ENCODE results near the gene TMEM63A.
"Not testable (repeated sequence)": the region's sequence is repeated elsewhere in the genome, so short reads cannot be mapped to it uniquely, and the experiment has no call there.

The TMEM63A gene

DNA sequence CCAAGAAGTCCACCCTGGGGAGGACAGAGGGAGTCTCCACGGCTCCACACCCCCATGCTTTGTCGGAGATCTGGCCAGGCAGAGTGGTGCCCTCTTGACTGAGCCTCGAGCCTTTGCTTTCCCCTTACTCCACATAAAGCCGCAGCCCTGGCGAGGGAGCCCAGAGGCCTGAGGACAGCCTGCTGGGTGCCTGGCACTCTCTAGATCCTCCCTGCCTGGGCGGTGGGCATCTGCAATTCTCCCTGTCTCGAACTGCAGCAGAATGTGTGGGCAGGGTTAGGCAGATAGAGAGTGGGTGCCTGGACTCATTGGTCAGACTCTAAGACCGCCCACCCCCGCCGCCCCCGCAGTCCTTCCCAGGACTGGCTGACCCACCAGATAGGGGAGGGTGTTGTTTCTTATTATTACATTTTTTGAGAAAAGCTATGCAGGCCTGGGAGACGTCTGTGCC is 58.3 kb downstream of the TMEM63A start:
- no peak for DNase-seq (ENCODE audit: low read depth in 2 of 2, low spot score in 1 of 2)

DNA sequence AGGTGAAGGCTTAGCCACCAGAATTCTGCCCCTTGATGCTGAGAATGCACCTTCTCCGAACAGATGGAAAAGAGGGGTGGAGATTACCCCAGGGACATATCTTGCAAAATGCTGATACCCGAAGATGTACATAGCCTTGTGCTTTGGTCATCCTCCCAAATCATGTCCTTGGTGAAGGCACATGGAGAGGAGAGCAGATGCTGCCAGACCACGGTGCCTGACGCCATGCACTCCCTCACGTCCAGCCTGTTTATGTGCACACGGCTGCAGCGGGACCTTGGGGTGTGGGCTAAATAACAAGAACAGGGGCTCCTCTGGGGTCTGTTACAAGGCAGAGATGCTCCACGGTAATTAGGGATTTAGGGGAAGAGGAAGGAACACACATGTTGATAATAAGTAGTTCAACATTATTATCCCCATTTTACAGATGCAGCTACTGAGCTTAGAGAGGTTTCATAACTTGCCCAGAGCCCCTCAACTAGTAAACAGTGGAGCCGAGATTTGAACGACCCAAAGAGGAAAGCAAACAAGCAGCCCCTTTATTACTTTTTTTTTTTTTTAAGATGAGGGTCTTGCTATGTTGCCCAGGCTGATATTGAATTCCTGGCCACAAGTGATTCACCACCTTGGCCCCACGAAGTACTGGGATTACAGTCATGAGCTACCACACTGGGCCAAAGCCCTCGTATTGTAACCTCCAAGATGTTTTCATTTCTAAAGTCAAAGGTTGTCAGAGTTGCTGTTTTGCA is 59.4 kb downstream of the TMEM63A start:
- DNase-seq (ENCODE audit: low read depth in 2 of 2, low spot score in 1 of 2) = no peak

DNA sequence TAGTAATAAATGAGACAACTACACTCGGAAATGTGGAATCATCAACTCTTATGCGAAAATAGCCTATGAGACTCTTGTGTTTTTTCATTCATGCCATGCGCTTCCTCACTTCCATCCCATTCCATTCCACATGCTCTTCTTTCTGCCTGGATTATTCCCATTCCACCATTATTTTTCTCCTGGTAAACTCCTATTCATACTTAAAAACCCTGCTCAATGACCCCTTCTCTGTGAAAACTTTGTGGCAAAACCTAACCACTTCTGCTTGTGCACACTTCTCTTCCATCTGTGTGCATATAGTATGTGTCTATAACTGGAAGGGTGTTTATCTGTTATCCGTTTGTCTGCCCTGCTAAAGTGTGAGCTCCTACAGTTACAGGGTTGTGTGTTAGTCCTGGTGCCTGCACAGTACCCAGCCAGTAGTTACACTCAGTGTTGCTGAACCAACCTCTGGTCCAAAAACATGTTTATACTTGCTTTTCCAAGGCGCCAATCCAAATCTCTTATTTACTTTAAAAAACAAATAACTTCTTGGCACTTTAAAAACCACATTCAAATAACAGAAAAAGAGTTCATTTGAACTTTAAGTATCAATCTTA is 61.6 kb downstream of the TMEM63A start:
- DNase-seq (ENCODE audit: low read depth in 2 of 2, low spot score in 1 of 2) = no peak

DNA sequence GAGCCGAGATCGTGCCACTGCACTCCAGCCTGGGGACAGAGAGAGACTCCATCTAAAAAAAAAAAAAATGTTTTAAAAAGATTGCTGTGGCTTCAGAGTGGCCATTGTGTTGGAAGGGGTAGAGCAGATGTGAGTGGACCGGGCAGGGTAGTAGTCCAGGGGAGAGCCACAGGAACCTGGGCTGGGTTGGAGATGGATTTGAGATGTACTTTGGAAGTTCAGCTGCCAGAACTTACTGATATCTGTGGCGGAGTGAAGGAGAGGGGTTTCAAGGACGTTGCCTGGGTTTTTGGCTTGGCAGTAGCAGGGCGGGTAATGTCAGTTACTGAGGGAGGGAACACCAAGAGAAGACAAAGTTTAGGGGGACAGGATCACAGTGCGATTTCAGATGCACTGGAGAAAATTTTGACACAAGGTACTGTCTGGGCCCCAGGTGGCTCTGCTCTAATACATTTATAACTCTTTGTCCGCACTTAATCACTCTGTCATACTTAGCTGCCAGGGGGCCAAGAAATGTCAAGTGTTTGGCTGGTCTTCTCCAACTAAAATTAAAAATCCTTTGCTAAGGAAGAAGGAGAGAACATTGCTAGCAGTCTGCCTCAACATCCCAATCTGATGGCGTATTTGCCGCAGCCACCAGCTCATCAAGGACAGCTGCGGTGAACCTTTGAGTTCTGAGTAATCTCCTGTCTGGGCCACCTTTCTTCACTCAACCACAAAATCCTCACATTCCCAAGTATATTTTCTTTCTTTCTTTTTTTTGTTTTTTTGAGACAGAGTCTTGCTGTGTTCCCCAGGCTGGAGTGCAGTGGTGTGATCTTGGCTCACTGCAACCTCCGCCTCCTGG is 62.6 kb downstream of the TMEM63A start:
- DNase-seq (ENCODE audit: low read depth in 2 of 2, low spot score in 1 of 2) = no peak

DNA sequence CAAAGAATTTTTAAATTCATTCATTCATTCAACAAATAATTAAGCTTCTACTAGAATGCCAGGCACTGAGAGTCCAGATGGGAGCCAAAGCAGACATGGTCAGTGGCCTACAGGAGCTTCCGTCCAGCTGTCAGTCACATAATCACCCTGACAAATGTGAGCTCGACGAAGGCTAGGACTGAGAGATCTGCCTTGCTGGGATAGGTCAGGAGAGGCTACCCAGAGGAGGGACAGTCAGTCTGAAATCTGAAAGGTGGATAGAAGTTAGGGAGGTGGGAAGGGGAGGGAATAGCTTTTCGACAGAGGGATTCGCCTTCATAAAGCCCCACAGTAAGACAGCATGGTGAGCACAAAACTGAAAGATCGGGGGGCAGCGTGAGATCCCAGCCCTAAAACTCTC is 64.0 kb downstream of the TMEM63A start:
- no peak for DNase-seq (ENCODE audit: low read depth in 2 of 2, low spot score in 1 of 2)

DNA sequence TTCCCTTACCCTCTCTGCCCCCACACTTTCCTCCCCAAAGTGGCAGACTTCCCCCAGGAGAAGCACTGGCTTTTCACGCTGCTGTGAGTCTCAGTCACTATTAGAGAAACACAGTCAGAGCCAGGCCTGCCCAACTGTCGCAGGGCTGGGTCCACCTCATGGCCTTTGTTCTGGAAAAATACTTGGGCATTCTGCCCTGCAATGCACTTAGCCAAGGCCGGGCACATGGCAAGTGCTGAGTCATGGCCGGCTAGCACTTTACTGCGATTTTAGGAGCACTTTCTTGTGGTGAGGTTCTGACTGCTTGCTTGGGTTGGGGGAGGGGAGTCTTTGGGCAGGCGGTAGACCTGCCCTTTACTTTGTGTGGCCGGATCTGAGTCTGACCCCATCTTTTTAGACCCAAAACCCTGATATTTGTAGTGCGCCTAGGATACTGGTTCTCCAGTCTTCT is 64.5 kb downstream of the TMEM63A start:
- DNase-seq (ENCODE audit: low read depth in 2 of 2, low spot score in 1 of 2) = no peak

DNA sequence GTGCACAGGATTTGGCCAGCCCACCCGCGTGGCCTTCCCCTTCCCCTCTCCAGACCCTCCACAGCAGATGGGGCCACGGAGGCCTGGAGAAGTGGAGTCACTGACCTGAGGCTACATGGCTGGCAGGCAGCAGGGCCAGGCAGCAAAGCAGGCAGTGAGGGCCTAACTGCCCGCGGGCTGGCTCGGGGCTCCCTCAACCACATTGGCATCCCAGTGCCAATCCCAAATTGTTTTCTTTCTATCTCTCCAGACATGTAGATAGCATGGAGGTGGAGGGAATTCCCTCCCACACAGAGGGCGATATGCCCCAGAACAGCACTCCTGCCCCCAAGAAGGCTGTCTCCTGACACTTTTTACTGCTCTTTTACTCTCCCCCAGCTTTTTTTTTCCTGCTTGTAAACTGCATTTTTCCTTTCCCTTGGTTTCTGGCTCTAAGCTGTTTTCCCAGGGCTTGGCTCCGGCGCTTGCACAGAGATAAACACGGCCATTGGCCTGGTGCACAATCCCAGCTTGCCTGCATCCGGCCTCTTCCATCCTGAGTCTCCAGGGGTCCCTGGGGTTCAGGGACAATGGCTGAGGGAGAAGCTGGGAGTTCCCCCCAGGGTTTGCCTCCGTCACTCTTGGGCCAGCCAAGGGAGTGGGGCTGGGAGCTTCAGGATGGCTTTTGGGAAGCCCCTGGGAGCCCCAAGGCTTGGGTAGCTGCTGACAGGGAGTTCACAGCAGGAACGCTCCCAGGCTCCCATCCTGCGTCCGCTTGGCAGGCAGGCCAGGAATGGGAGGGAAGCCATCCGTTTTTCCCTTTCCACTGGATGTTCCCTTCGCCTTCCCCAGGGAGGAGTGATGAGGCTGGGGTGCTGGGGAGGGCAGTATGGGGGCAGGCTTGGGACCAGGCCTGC is 65.3 kb downstream of the TMEM63A start:
- DNase-seq (ENCODE audit: low read depth in 2 of 2, low spot score in 1 of 2) = no peak

DNA sequence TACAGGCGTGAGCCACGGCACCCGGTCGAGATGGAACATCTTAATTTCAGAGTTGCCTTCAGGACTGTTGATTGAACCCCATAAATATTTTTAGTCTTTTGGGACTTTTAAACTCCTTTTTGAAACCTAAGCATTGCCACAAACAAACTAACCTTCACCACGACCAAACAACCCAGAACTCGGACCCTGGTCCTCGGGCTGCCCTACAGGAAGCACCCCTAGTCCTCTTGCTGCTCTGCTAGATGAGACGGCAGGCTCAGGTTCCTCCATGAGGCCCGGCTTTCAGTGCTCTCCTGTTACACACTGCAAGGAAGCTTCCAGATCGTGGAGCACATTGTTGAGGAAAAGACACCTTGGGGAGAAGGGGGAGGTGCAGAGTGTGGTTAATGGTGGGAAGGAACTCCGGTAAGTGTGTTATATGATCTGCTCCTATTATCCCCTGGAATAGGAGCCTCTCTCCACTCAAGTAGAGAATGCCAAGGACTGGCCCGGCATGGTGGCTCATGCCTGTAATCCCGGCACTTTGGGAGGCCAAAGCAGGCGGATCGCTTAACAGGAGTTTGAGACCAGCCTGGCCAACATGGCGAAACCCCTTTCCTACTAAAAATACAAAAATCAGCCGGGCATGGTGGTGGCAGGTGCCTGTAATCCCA is 66.5 kb downstream of the TMEM63A start:
- DNase-seq (ENCODE audit: low read depth in 2 of 2, low spot score in 1 of 2) = no peak

DNA sequence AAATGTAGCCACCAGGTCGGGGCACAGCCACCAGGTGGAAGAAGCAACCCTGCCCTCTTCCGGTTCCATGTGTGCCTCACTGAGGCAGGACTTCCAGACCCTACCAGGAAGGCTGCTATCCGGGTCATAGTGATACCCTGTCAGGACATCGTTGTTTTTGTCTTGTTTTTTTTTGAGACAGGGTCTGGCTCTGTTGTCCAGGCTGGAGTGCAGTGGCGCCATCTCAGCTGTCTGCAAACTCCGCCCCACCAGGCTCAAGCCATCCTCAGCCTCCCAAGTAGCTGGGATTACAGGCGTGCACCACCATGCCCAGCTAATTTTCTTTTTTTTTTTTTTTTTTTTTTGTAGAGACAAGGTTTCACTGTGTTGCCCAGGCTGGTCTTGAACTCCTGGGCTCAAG is 67.1 kb downstream of the TMEM63A start:
- DNase-seq (ENCODE audit: low read depth in 2 of 2, low spot score in 1 of 2) = not testable (repeated sequence)

DNA sequence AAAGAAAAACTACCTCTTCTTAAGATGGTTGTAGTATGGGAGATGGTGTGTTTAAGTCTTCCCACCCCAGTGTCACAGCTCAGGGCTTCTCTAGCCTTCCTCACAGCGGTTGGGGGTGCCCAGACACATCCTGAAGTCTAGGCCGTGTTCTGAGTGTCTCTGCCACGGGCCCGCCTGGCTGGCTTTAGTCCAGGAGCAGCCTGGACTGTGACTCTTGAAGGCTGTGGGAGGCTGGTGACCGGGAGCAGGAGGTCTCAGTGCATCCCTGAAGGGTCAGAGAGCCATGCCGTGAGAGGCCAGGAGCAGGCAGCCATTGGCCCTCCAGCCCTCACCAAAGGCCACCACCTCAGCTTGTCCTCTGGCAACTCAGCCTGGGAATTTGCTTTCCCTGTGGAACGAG is 67.8 kb downstream of the TMEM63A start:
- DNase-seq (ENCODE audit: low read depth in 2 of 2, low spot score in 1 of 2) = no peak

DNA sequence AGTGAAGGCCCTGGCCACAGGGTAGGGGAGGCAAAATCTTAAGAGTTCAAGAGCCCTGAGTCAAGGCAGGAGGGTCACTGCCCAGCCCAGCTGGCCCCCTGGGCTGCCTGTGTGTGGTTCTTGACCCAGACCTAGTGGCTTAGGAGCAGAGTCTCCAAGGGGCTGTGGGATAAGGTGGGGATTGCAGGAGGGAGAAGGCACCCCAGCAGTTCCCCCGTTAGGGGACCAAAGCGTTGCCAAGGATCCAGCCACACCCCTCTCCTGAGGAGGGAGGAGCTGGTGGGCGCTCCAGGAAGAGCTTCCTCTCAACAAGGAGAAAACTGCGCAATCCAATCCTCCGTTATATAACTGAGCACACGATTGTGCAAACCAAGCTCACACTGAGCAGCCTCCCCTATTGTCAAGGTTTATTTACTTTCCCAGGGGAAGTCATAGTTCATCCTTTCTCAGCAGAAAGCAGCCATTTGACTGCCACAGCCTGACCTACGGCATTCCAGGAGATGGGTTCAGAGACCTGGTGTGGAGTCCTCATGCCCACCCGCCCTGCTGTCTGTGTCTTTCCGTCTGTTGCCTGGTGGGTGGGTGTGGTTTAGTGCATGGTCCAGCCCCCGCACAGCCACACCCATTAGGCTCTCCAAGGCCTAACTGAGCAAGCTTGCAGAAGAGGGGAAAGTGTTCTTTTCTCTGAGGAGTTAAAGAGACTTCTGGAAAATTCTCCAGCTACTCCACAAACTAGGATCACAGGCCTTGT is 68.8 kb downstream of the TMEM63A start:
- DNase-seq (ENCODE audit: low read depth in 2 of 2, low spot score in 1 of 2) = no peak

DNA sequence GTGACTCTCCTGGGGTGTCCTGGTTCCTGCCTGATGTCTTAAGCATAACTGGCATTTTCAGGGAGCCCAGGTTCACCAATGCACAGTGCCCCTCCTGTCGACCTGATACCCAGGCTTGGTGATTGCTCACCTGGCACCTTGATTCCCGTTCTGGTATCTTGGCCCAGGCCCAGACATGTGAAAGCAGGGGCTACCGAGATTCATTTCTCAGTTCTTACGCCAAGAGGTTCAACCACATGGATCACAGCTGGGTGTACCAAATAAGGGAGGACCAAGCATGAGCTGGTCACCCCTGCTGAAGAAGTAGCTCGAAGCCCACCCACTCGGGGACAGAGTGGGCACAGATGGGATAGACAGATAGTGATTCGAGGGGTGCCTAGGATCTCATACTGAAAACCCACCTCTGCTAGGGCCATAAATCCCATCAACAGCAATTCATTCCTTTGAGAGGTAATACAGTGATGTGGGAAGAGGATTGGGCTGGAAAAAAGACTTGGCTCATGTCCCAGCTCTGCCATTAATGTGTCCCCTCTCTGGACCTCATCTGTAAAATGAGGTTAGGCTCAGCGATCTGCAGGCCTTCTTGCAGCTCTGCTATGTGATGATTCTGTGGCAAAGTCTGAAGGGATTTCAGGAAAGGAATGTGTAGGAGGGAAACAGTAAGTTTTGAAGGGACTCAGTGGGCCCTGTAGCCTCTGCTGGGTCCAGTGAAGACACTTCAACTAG is 69.5 kb downstream of the TMEM63A start:
- DNase-seq (ENCODE audit: low read depth in 2 of 2, low spot score in 1 of 2) = no peak

DNA sequence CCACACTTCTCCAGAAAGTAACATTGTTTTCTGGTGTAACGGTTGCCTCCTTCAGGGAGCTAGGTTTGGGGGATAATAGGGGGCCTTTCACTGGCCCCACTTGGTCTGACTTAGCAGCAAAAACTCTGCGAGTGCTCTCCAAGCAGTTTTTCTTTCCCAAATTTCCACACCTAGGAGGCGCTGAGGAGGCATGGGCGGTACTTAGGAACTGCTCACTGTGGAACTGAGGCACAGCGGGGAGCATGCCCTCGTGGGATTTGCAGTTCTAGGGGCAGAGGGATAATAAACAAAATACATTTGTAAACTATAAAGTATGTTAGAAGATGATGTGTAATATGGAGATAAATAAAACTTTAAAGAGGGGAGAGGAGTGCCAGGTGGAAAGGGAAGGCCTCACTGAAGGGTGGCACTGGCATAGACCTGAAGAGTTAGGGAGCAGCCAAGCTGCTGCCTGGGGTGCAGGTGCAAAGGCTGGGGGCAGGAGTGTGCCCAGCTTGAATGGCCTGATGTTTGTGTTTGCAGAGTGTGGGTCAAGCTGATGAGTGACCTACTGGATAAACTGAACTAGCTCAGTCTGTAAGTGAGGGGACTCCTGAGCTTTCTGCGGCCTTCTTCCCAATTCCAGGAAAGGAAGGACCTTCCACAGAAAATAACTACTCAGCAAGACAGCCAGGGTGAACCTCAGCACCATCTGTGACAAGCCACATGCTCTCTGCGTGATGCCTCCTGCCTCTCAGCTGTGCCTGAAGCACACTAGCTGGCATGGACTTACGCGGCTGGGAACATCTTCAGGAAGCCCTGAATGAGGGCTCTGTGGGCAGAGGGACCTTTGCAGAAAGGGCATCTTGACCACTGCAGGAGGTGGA is 70.3 kb downstream of the TMEM63A start:
- DNase-seq (ENCODE audit: low read depth in 2 of 2, low spot score in 1 of 2) = no peak

DNA sequence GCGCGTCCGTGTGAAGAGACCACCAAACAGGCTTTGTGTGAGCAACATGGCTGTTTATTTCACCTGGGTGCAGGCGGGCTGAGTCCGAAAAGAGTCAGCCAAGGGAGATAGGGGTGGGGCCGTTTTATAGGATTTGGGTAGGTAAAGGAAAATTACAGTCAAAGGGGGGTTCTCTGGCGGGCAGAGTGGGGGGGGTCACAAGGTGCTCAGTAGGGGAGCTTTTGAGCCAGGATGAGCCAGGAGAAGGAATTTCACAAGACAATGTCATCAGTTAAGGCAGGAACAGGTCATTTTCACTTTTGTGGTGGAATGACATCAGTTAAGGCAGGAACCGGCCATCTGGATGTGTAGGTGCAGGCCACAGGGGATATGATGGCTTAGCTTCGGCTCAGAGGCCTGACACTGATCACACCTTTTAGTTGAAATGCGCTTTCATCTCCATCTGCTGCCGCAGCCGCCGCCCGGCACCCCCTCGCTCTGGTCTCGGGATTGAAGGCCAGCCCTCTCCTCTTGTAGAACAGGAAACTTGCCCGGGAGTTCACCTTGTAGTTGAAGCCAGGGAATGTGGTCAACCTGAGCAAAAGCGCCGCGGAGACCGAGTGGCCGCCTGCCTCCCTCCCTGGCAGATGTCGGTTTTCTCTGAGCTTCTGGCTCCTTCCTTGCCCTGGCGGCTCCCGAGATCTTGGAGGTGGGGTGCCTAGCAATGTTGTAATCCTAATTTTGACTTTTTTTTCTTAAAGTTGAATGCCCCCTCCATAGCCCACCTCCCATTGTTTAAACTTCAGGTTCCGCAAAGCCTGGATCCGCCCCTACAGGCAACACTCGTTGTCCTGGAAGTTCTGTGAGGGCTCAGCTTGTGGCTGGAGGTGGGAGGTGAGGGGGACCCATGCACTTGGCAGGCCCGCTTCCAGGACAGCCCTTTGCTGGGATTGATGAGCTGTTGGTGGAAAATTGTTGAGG is 71.3 kb downstream of the TMEM63A start:
- not testable (repeated sequence) for DNase-seq (ENCODE audit: low read depth in 2 of 2, low spot score in 1 of 2)

DNA sequence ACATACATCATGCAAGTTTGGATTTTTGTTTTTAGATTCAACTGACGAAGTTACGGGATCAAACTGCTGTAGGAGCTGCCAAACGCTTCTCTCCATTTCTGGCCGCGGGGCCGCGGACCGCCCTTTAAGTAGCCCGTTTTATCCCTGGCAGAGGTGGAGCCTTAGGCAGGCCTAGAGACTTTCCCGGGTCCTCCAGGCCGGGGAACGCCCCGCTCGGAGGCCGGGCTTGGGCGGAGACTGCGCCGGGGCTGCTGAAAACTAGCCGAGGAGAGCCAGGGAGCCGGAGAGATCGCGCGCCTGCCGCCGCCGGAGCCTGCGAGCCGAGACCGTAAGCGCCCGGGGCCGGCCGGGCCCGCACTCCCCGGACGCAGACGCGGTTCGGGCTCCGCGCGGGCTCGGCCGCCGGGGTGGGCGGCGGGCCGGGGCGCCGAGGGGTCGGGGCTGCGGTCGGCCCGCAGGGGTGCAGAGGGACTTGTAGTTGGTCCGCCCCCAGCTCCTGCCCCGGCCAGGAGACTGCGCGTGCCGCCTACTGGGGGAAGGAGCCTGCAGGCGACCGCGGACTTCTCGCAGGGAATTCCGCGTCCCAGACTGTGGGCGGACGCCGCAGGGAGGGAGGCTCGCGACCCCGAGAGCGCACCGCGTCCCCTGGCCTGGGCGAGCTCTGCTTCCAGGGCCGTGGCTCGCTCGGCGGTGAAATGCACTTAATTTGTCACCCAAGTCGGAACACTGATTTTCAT is 72.2 kb downstream of the TMEM63A start, which contains the start of gene EPHX1:
EPHX1 (plus strand) TSS at position 283 of the 737 bp plus-strand sequence. CDS start 18,606 bp downstream, outside the sequence.
- peak; percentile 3 to 30 for DNase-seq (ENCODE audit: low read depth in 2 of 2, low spot score in 1 of 2)

DNA sequence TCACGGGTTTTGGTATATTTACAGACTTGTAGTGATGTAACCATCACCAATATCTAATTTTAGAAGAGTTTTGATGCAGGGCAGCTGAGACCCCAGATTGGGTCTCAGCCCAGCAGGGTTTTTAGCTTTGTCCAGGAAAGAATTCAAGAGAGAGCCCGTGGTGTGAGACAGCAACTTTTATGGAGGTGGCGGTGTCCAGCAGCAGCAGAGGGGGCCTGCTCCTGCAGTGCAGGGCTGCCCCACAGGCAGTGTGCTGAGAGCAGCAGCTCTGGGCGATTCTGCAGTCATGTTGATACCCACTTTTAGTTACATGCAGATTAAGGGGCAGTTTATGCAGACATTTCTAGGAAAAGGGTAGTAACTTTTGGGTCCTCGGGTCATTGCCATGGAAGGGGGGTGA is 74.0 kb downstream of the TMEM63A start:
- DNase-seq (ENCODE audit: low read depth in 2 of 2, low spot score in 1 of 2) = no peak

All from stimulated activated CD8-positive, alpha-beta memory T cell treated with anti-CD3 and anti-CD28 coated beads, Interleukin-4, amount 100 ng/mL, for 1 hour (primary cell).